GM12878 (cell line): ENCODE measurements around the gene UNKL. TPM values are rescaled to one million over a fixed set of nuclear protein-coding genes. Genes with fewer than 3 reads are reported as not detected.

Source experiments
- ATAC-seq: fragments of 200-7000 bp; cut with Tn5 transposase; 3 replicates; pipeline ENCODE4 v1.9.1; 2020; ENCODE audit warnings: mild to moderate bottlenecking, moderate library complexity
- BruUV-seq: library from RNA; stranded (reverse); fragments of 400-500 nt; replicated peaks from 2 replicates; lab custom pipeline; 2021; lab: Mats Ljungman, UMichigan
- CTCF ChIA-PET: fragments of 300-600 bp; sonication (Branson Sonifier 250); formaldehyde crosslinking; extraction: SDS; loops from one replicate; lab custom pipeline; 2021; ENCODE audit warnings: inconsistent platforms; lab: Yijun Ruan, JAX
- POLR2A ChIA-PET: fragments of 350-600 bp; formaldehyde crosslinking; extraction: SDS; loops from one replicate; lab custom pipeline; 2021; ENCODE audit warnings: inconsistent platforms; lab: Charles Lee
- RAD21 ChIA-PET: fragments of 300-600 bp; sonication (Branson Sonifier 250); formaldehyde crosslinking; loops from one replicate; lab custom pipeline; 2023; ENCODE audit warnings: antibody characterized with exemption; ENCODE audit not compliant: unreplicated experiment; lab: Charles Lee
- SMC1A ChIA-PET: fragments of 300-600 bp; sonication (Branson Sonifier 250); formaldehyde crosslinking; loops from one replicate; lab custom pipeline; 2023; ENCODE audit not compliant: unreplicated experiment, uncharacterized antibody; lab: Charles Lee
- DNase-seq: peaks from one replicate; pipeline ENCODE4 v3.0.0-alpha.2; 2011; ENCODE audit warnings: low read depth, low spot score
- FAIRE-seq: peaks from 3 replicates; lab custom pipeline; 2011; peaks lifted over from hg19 to GRCh38; lab: Jason Lieb, UNC
- H2AFZ ChIP-seq: 2 replicates; pipeline ENCODE4 v1.6.0; 2011; ENCODE audit warnings: low read depth, low read length, control low read depth; ENCODE audit not compliant: control insufficient read depth
- H3K27ac ChIP-seq: 2 replicates; pipeline ENCODE4 v1.5.1; 2011; ENCODE audit warnings: control low read depth; ENCODE audit not compliant: control insufficient read depth, insufficient read depth
- H3K27me3 ChIP-seq, 2 experiments: replicated peaks in 1 of 2; 2 replicates each; pipeline versions ENCODE4 v1.6.0 to v1.6.1; 2011; ENCODE audit warnings: low read length in 1 of 2; ENCODE audit not compliant: control insufficient read depth in 2 of 2, insufficient read depth in 2 of 2
- H3K36me3 ChIP-seq, 2 experiments: 2 replicates each; pipeline ENCODE4 v1.5.1; 2011; ENCODE audit warnings: low read length in 1 of 2; ENCODE audit not compliant: control insufficient read depth in 2 of 2, insufficient read depth in 2 of 2
- H3K4me1 ChIP-seq: 2 replicates; pipeline ENCODE4 v1.6.1; 2011; ENCODE audit warnings: mild to moderate bottlenecking, low read length, moderate library complexity, mixed read lengths; ENCODE audit not compliant: control insufficient read depth, insufficient read depth
- H3K4me2 ChIP-seq: 2 replicates; pipeline ENCODE4 v1.6.0; 2011; ENCODE audit warnings: control low read depth; ENCODE audit not compliant: control insufficient read depth, insufficient read depth
- H3K4me3 ChIP-seq: fragments of 200-600 bp; sonication (generic); 2 replicates; pipeline ENCODE4 v1.5.1; 2016
- H3K79me2 ChIP-seq: 2 replicates; pipeline ENCODE4 v1.6.0; 2011; ENCODE audit warnings: low read length; ENCODE audit not compliant: control insufficient read depth, insufficient read depth
- H3K9ac ChIP-seq: 2 replicates; pipeline ENCODE4 v1.8.0; 2011; ENCODE audit warnings: low read length, control low read depth, mixed read lengths; ENCODE audit not compliant: control insufficient read depth, insufficient read depth
- H3K9me3 ChIP-seq: replicated peaks from 3 replicates; pipeline ENCODE4 v1.5.1; 2011; ENCODE audit warnings: mild to moderate bottlenecking, low read length; ENCODE audit not compliant: control insufficient read depth, insufficient read depth
- H4K20me1 ChIP-seq: 2 replicates; pipeline ENCODE4 v1.6.0; 2011; ENCODE audit not compliant: control insufficient read depth, insufficient read depth
- ASH2L ChIP-seq: fragments of 300-600, 200-600 bp; sonication (generic); IDR thresholded peaks from 2 replicates; pipeline ENCODE4 v1.6.1; 2017; ENCODE audit warnings: low read depth, mild to moderate bottlenecking, borderline replicate concordance
- KAT2A ChIP-seq: conservative IDR thresholded peaks from 2 replicates; pipeline ENCODE4 v1.6.1; 2011; ENCODE audit warnings: low read depth, low read length; ENCODE audit not compliant: control insufficient read depth
- MYB ChIP-seq: fragments of 150-350 bp; IDR thresholded peaks from 2 replicates; pipeline ENCODE4 v1.6.1; 2014; ENCODE audit warnings: mild to moderate bottlenecking, low read depth, low read length, borderline replicate concordance
- NR2C1 ChIP-seq: fragments of 450-650 bp; IDR thresholded peaks from 2 replicates; pipeline ENCODE4 v1.6.1; 2017; ENCODE audit warnings: antibody characterized with exemption, mild to moderate bottlenecking, moderate library complexity
- TCF7 ChIP-seq: IDR thresholded peaks from 2 replicates; pipeline ENCODE4 v1.6.1; 2014; ENCODE audit warnings: antibody characterized with exemption, borderline replicate concordance
- YBX1 ChIP-seq: fragments of 450-650 bp; IDR thresholded peaks from 2 replicates; pipeline ENCODE4 v1.6.1; 2016; ENCODE audit warnings: antibody characterized with exemption
- WGBS: methylation state at CpG from one replicate; pipeline ENCODE4 v1.1.6; 2016; ENCODE audit warnings: low lambda C conversion rate; ENCODE audit not compliant: insufficient replicate concordance, insufficient coverage; ENCODE audit errors: missing lambda C conversion rate; 5-methylcytosine and 5-hydroxymethylcytosine counted together
- in situ Hi-C: fragments of 300-500 bp; cut with MboI; formaldehyde crosslinking; loops from 9 replicates; pipeline ENCODE4 v1.14.3; 2018; ENCODE audit warnings: mixed read lengths
- intact Hi-C: fragments of 100-400 bp; cut with micrococcal nuclease; formaldehyde crosslinking; loops from one replicate; pipeline ENCODE4 v1.14.2; 2022; ENCODE audit not compliant: unreplicated experiment
- polyA plus RNA-seq, 11 experiments: library from polyadenylated mRNA; depleted of rRNA in 4 of 11; unstranded in 6 of 11; stranded (reverse) in 5 of 11; fragments of >200 nt; fragmentation: Nextera tagmentation in 4 of 11; fragmentation: Illumina TruSeq in 1 of 11; extraction: Ambion mirVana in 4 of 11; extraction: Trizol in 1 of 11; gene quantifications; 1 replicate in 1 of 11; 2 replicates in 10 of 11; pipeline versions ENCODE4 v1.2.1 to v1.2.3, GENCODE V29; 2011 to 2016; ENCODE audit warnings: inconsistent platforms in 2 of 11, missing spikeins in 2 of 11, low read depth in 1 of 11
- total RNA-seq, 4 experiments: library from RNA; depleted of rRNA in 3 of 4; stranded (reverse); fragments of >200 nt in 3 of 4; fragmentation: Illumina TruSeq in 1 of 4; extraction: Trizol in 1 of 4; gene quantifications; 2 replicates each; pipeline versions ENCODE4 v1.2.1 to v1.2.3, GENCODE V29; 2013 to 2021
- TF ChIP-seq, protein P1 (sequence below): fragments of 450-650 bp; conservative IDR thresholded peaks from 2 replicates; pipeline ENCODE4 v1.6.1; 2017; ENCODE audit warnings: mild to moderate bottlenecking, moderate library complexity

The UNKL gene
- total and polyA plus RNA-seq, 10 of the 15 experiments (the other 5 are each of a cell fraction or from before 2014, with no cell fraction given), result 0.40 to 21.6 (median 9.1) TPM

DNA sequence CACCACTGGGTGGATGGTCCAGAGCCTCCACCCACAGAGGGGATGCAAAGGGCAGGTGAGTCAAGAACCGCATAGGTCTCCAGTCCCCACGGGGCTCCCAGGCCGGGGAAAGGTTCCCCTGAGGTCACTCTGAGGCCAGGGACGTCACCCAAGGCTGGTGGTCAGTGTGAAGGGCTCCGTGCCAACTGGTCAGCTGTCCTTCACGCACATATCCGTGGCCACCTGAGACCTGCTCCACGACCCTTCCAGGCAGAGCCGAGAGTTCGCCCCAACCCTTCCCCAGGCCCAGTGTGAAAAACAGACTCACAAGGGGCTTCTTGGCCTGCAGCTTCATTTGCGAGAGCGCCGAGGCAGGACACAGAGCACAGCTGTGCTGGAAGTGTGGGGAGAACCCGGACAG is 65.6 kb downstream of the UNKL start:
- ChIA-PET CTCF (no interaction called here), SMC1A (no interaction called here), RAD21 (no interaction called here), POLR2A (no interaction called here)
- DNase-seq, result no peak
- H3K27ac ChIP-seq, result no peak overlapping the region
- ATAC-seq, result no peak
- no TSS peak for BruUV-seq
- no peak overlapping the region for H3K4me2 ChIP-seq
- no peaks in the 10 kb centered on the region for H4K20me1 ChIP-seq
- H3K4me1 ChIP-seq, result peaks cover 8% of the 10 kb centered on the region
- no peaks in the 10 kb centered on the region for H3K27me3 ChIP-seq
- intact Hi-C loops, result no loop called here
- FAIRE-seq, result no peak
- H3K36me3 ChIP-seq, result peaks cover 0 to 6% of the 10 kb centered on the region in 2 experiments; a peak in 3 of 4 replicates
- in situ Hi-C loops, result no loop called here
- no peaks in the 10 kb centered on the region for H3K9me3 ChIP-seq
- TF ChIP-seq, protein P1, sequence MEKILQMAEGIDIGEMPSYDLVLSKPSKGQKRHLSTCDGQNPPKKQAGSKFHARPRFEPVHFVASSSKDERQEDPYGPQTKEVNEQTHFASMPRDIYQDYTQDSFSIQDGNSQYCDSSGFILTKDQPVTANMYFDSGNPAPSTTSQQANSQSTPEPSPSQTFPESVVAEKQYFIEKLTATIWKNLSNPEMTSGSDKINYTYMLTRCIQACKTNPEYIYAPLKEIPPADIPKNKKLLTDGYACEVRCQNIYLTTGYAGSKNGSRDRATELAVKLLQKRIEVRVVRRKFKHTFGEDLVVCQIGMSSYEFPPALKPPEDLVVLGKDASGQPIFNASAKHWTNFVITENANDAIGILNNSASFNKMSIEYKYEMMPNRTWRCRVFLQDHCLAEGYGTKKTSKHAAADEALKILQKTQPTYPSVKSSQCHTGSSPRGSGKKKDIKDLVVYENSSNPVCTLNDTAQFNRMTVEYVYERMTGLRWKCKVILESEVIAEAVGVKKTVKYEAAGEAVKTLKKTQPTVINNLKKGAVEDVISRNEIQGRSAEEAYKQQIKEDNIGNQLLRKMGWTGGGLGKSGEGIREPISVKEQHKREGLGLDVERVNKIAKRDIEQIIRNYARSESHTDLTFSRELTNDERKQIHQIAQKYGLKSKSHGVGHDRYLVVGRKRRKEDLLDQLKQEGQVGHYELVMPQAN, result no peak
- no peak for TF ChIP-seq KAT2A
- no peak for TF ChIP-seq ASH2L
- no peak for TF ChIP-seq YBX1
- TF ChIP-seq TCF7, result no peak
- TF ChIP-seq MYB, result no peak
- no peak for TF ChIP-seq NR2C1
- TF ChIP-seq, all 136 proteins: peak for 0
- 67% methylated on average over 14 of the region's 14 CpGs for WGBS
- Histone ChIP-seq H2AFZ (no peak overlapping the region), H3K4me3 (no peak overlapping the region), H3K9ac (no peak overlapping the region), H3K79me2 (peaks cover 26% of the 10 kb centered on the region)
